Transverse colon (tissue), 4 donors: ENCODE results near the gene NRF1. TPM values are rescaled to one million over a fixed set of nuclear protein-coding genes. Genes with fewer than 3 reads are reported as not detected.

Experiments
- DNase-seq: peaks from one replicate; pipeline ENCODE4 v3.0.0-alpha.2; 2019
- H3K27ac ChIP-seq, 4 donors: fragments of 200-600 bp; sonication (generic); 2 replicates each; pipeline ENCODE4 v1.5.1; 2016 to 2018; ENCODE audit warnings: inconsistent platforms in 4 of 4
- H3K27me3 ChIP-seq: fragments of 200-600 bp; sonication (generic); 2 replicates; pipeline ENCODE4 v1.5.1; 2017; ENCODE audit warnings: inconsistent platforms
- H3K36me3 ChIP-seq, 4 donors: fragments of 200-600 bp; sonication (generic); 2 replicates each; pipeline ENCODE4 v1.5.1; 2017 to 2019; ENCODE audit warnings: inconsistent platforms in 4 of 4
- H3K4me1 ChIP-seq, 4 donors: fragments of 200-600 bp; sonication (generic); 2 replicates each; pipeline ENCODE4 v1.5.1; 2017 to 2020; ENCODE audit warnings: inconsistent platforms in 4 of 4
- H3K4me3 ChIP-seq, 4 donors: fragments of 200-600 bp; sonication (generic); 1 replicate in 1 of 4; 2 replicates in 3 of 4; pipeline versions ENCODE4 v1.5.1 to v1.6.1; 2017 to 2019; ENCODE audit warnings: inconsistent platforms in 4 of 4
- H3K9me3 ChIP-seq, 2 donors: fragments of 200-600 bp; sonication (generic); 2 replicates each; pipeline ENCODE4 v1.5.1; 2017 to 2019; ENCODE audit warnings: inconsistent platforms in 2 of 2
- CTCF ChIP-seq, 5 experiments: fragments of 200-600 bp in 3 of 5; fragments of 450-650 bp in 2 of 5; sonication (generic) in 3 of 5; IDR thresholded peaks; 1 replicate in 2 of 5; 2 replicates in 3 of 5; pipeline ENCODE4 v1.5.1; 2016 to 2017; ENCODE audit warnings: antibody characterized with exemption in 5 of 5, inconsistent platforms in 3 of 5, mild to moderate bottlenecking in 2 of 5, moderate library complexity in 1 of 5
- EP300 ChIP-seq: sonication (generic); formaldehyde crosslinking; IDR thresholded peaks from one replicate; pipeline ENCODE4 v1.6.1; 2017; ENCODE audit warnings: antibody characterized with exemption, low read depth
- POLR2A ChIP-seq: fragments of 450-650 bp; IDR thresholded peaks from one replicate; pipeline ENCODE4 v1.6.1; 2016; ENCODE audit warnings: antibody characterized with exemption, mild to moderate bottlenecking, moderate library complexity
- POLR2AphosphoS5 ChIP-seq, 3 donors: sonication (generic); formaldehyde crosslinking; IDR thresholded peaks; one replicate each; pipeline ENCODE4 v1.6.1; 2016; ENCODE audit warnings: antibody characterized with exemption in 3 of 3
- WGBS, 2 donors: methylation state at CpG; one replicate each; pipeline ENCODE4 v1.1.5; 2018; ENCODE audit warnings: low coverage in 1 of 2; 5-methylcytosine and 5-hydroxymethylcytosine counted together
- in situ Hi-C, 4 donors: fragments of 200-750 bp; cut with MboI; loops; one replicate each; pipeline versions ENCODE4 v1.15.0 to v1.15.1; 2017; ENCODE audit warnings: low sequenced_read_pairs in 3 of 4, low pct_ligation_motif_present in 1 of 4, low pct_unique_long_range_greater_than_20kb in 1 of 4
- intact Hi-C: fragments of 100-400 bp; cut with DNase I; formaldehyde crosslinking; loops from one replicate; pipeline ENCODE4 v1.15.1; 2023; ENCODE audit warnings: low total_unique reads
- total RNA-seq, 4 donors: library from RNA; depleted of rRNA; stranded (reverse); fragments of >200 nt; gene quantifications; one replicate each; pipeline ENCODE4 v1.1.0, GENCODE V29; 2016

NRF1 gene
- total RNA-seq, 4 donors from 2014 or later, result 11.6 to 21.5 (median 15.3) TPM

GRCh38 chr7:129777993-129778769 is 166.7 kb downstream of the NRF1 start:
- peaks cover 71% of the 10 kb centered on the region for H3K27me3 ChIP-seq
- peaks cover 33 to 50% (median 48%) of the 10 kb centered on the region in 4 donors for H3K4me1 ChIP-seq
- TF ChIP-seq CTCF (IDR thresholded peaks at IDR 0.05) (no peak), POLR2A (no peak), EP300 (no peak), POLR2AphosphoS5 (IDR thresholded peaks at IDR 0.05) (no peak)
- peak overlapping the region in 2 of 4 donors; percentile 58 to 71 for H3K4me3 ChIP-seq
- WGBS, 2 donors, result 49% methylated on average over 44 of the region's 45 CpGs; no CpG with 5 or more reads in 1 of the 2 donors
- DNase-seq, result no peak
- in situ Hi-C loops, result no loop called here
- no peaks in the 10 kb centered on the region for H3K36me3 ChIP-seq
- H3K9me3 ChIP-seq, result no peaks in the 10 kb centered on the region
- intact Hi-C loops, result no loop called here
- no peak overlapping the region for H3K27ac ChIP-seq

- in situ Hi-C loops, result no loop called here
- Histone ChIP-seq H3K4me3 (peak overlapping the region; percentile 20 to 71 (median 52)), H3K27me3 (peaks cover 79% of the 10 kb centered on the region), H3K36me3 (no peaks in the 10 kb centered on the region), H3K4me1 (peaks cover 33 to 56% (median 50%) of the 10 kb centered on the region in 4 donors), H3K9me3 (no peaks in the 10 kb centered on the region), H3K27ac (peak overlapping the region in 3 of 4 donors; percentile 69 to 87 (median 80))
- no peak for DNase-seq
- intact Hi-C loops, result no loop called here
- TF ChIP-seq POLR2A (no peak), EP300 (no peak), CTCF (IDR thresholded peaks at IDR 0.05) (no peak), POLR2AphosphoS5 (IDR thresholded peaks at IDR 0.05) (peak in 1 of 3 donors; percentile 11)
- WGBS, 2 donors, result 2% methylated on average over 60 of the region's 84 CpGs; no CpG with 5 or more reads in 1 of the 2 donors
These were observed 167.5 kb downstream of the NRF1 start for GRCh38 chr7:129778770-129779601.

DNA sequence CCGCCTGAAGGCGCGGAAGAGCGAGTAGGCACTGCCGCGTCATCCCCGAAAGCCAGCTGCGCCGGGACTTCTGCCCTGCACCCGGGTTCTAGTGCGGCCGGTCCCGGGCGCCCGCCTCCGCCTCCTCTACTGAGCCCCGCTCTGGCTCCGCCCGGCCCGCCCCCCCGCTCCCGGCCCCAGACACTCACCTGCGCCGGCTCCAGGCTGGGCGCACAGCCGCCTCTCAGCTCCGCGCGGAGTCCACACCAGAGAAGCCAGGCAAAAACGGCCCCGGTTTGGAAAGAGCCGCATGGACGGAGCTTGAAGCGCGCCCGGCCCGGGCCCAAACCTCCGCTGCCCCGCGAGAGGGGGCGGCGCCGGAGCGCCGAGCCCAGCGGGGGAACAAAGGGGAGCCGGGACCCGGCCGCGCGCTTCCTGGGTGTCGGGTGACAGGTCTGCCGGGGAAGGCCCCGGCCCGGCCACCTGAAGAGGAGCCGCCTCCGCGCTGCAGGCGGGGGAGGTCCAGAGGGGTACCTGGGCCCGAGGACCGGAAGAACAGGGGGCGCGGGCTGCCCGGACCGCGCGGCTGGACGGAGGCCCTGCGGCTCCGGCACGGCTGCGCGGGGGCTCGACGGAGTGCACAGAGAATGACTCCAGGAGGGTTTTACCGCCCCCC is 168.2 kb downstream of the NRF1 start:
- WGBS, 2 donors, result 1% methylated on average over 16 of the region's 76 CpGs; no CpG with 5 or more reads in 1 of the 2 donors
- Histone ChIP-seq H3K4me3 (peak overlapping the region; percentile 26 to 71 (median 52)), H3K27me3 (peaks cover 87% of the 10 kb centered on the region), H3K4me1 (peaks cover 35 to 64% (median 56%) of the 10 kb centered on the region in 4 donors), H3K27ac (peak overlapping the region; percentile 38 to 87 (median 74)), H3K9me3 (no peaks in the 10 kb centered on the region), H3K36me3 (no peaks in the 10 kb centered on the region)
- intact Hi-C loops, result no loop called here
- TF ChIP-seq EP300 (no peak), POLR2AphosphoS5 (IDR thresholded peaks at IDR 0.05) (peak; percentile 8 to 60 (median 43)), CTCF (IDR thresholded peaks at IDR 0.05) (no peak), POLR2A (peak; percentile 72)
- DNase-seq, result peak; percentile 49
- in situ Hi-C loops, result no loop called here
